ENCODE measurements around the gene TBC1D2.
A peak's percentile ranks its signal among the peaks of the same experiment; 100 is the strongest.

TBC1D2 gene

DNA sequence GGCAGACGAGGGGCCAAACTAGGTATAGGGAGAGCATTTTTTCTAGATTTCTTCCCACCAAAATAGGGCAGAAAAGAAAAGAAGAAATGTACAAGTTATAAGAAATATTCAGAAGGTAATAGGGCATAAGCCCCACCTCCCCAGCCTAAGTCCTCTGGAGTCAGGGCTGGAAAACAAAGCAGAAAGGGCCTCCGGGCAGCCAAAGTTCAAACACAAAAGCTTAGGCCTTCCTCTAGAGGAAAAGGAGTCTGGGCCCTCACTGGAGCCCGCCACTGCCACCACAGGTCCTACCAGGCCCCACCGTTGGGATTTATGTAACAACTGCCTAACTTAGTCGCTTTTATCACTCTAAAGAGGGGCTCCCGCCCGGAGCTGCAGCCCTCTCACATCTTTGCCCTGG, 27.6 kb downstream of the TBC1D2 start:
- Mint-ChIP-seq H3K36me3 (ENCODE audit: low read depth) (no peaks in the 10 kb centered on the region), H3K27ac (no peak overlapping the region), H3K4me3 (no peak overlapping the region), H3K27me3 (ENCODE audit: low read depth) (no peaks in the 10 kb centered on the region), H3K4me1 (peaks cover 12% of the 10 kb centered on the region), H3K9me3 (no peaks in the 10 kb centered on the region)
- TF ChIP-seq CTCF (IDR thresholded peaks at IDR 0.05; ENCODE audit: unreplicated experiment in 3 of 3): no peak

- Mint-ChIP-seq H3K36me3 (ENCODE audit: low read depth) (no peaks in the 10 kb centered on the region), H3K9me3 (no peaks in the 10 kb centered on the region), H3K27ac (peak overlapping the region in 1 of 3 experiments; percentile 30), H3K4me1 (peaks cover 14% of the 10 kb centered on the region), H3K27me3 (ENCODE audit: low read depth) (no peaks in the 10 kb centered on the region), H3K4me3 (no peak overlapping the region)
- no peak for TF ChIP-seq CTCF (IDR thresholded peaks at IDR 0.05; ENCODE audit: unreplicated experiment in 3 of 3)
Measured at GRCh38 chr9:98226957-98227356, 28.5 kb downstream of the TBC1D2 start.

- Mint-ChIP-seq H3K4me3 (no peak overlapping the region), H3K36me3 (ENCODE audit: low read depth) (no peaks in the 10 kb centered on the region), H3K27me3 (ENCODE audit: low read depth) (no peaks in the 10 kb centered on the region), H3K4me1 (peaks cover 14% of the 10 kb centered on the region), H3K9me3 (no peaks in the 10 kb centered on the region), H3K27ac (no peak overlapping the region)
- TF ChIP-seq CTCF (IDR thresholded peaks at IDR 0.05; ENCODE audit: unreplicated experiment in 3 of 3): no peak
Measured at GRCh38 chr9:98226516-98226915, 28.9 kb downstream of the TBC1D2 start.

DNA sequence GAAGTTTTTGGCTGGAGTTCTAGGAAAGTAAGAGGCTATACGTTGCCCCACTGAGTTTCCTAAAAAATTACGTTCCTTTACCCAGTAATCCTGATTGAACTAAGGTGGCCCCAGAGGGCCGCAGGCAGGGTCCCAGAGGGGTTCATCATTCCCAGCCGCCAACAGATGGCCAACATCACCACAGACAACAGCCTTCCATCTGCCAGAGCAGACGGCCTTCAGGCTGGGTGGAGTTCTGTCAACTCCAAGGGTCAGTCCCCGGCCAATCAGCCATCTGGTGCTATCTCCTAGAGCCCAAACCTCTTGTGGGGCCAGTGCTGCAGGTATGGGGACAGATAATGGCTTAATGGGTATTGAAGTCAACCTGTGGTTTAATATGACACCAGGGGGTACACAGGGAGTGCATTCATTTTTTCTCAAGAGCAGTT, 30.4 kb downstream of the TBC1D2 start:
- no peak for TF ChIP-seq CTCF (IDR thresholded peaks at IDR 0.05; ENCODE audit: unreplicated experiment in 3 of 3)
- H3K9me3 Mint-ChIP-seq: no peaks in the 10 kb centered on the region
- no peak overlapping the region for H3K27ac Mint-ChIP-seq
- no peaks in the 10 kb centered on the region for H3K36me3 Mint-ChIP-seq (ENCODE audit: low read depth)
- H3K4me1 Mint-ChIP-seq: peaks cover 14% of the 10 kb centered on the region
- no peak overlapping the region for H3K4me3 Mint-ChIP-seq
- H3K27me3 Mint-ChIP-seq (ENCODE audit: low read depth): no peaks in the 10 kb centered on the region

DNA sequence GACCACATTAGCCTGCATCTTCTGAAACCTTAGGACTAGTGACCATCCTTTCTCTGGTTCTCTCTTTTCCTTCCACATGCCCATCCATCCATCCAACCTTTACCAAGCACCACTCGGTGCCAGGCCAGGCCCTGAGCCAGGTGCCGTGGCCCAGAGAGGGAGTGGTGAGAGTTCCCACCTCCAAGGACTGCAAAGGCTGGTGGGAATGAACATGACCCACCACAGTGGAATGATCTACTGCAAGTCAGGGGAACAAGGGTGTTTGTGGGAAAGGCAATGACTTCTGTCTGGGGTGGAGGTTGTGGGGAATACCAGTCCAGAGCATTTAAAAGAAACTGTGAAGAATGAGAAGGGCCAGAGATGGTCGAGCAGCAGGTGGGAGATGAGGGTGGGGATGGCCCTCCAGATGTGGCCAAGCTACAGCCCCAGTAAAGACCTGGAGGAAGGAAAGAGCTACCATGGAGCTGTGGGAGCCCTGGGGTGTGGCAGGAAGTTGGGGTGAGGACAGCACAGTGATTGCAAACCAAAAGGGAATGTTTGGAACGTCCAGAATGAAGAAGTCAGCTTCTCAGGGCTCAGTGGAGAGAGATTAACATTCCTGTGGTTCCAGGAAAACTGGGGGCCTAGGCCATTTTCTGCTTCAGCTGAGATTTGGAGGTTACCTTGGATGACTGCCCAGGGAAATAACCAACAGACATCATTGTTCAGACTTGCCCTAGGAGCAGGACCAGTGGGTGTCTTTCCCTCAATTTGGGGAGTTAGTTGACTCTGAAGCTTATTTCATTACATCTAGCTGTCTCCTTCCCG, 32.4 kb downstream of the TBC1D2 start:
- Mint-ChIP-seq H3K36me3 (ENCODE audit: low read depth) (no peaks in the 10 kb centered on the region), H3K4me3 (no peak overlapping the region), H3K27ac (no peak overlapping the region), H3K27me3 (ENCODE audit: low read depth) (no peaks in the 10 kb centered on the region), H3K9me3 (no peaks in the 10 kb centered on the region), H3K4me1 (peaks cover 14% of the 10 kb centered on the region)
- no peak for TF ChIP-seq CTCF (IDR thresholded peaks at IDR 0.05; ENCODE audit: unreplicated experiment in 3 of 3)

DNA sequence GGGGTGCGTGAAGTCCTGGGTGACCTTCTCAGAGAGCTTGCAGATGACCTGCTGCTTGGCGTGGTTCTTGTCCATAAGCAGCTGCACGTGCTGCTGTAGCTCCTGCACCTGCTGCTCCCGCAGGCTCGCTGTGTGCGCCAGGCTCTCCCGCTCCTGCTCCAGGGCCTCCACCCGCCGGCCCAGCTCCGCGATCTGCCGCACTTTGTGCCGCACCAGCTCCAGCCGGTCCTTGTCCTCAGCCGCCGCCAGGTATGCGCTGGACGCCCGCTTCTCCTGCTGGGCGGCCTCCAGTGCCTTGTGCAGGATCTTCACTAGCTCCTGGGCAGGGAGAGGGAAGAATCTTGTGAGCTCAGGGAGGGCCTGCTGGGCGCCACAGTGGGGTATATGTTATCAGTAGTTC, 34.5 kb downstream of the TBC1D2 start:
- no peaks in the 10 kb centered on the region for H3K27me3 Mint-ChIP-seq (ENCODE audit: low read depth)
- no peak overlapping the region for H3K4me3 Mint-ChIP-seq
- H3K27ac Mint-ChIP-seq: no peak overlapping the region
- peaks cover 7% of the 10 kb centered on the region for H3K4me1 Mint-ChIP-seq
- H3K9me3 Mint-ChIP-seq: no peaks in the 10 kb centered on the region
- H3K36me3 Mint-ChIP-seq (ENCODE audit: low read depth): no peaks in the 10 kb centered on the region
- TF ChIP-seq CTCF (IDR thresholded peaks at IDR 0.05; ENCODE audit: unreplicated experiment in 3 of 3): no peak

All from nephron (organoid).